Stimulated activated CD4-positive, alpha-beta T cell treated with anti-CD3 and anti-CD28 coated beads, TNF-alpha, amount 100 ng/mL, for 48 hours (primary cell): ENCODE results near the gene OOEP.

Experiments used
- DNase-seq, 3 donors: peaks; one replicate each; pipeline ENCODE4 v3.0.0-alpha.2; 2020; ENCODE audit warnings: low read depth in 3 of 3

Gene OOEP

DNA sequence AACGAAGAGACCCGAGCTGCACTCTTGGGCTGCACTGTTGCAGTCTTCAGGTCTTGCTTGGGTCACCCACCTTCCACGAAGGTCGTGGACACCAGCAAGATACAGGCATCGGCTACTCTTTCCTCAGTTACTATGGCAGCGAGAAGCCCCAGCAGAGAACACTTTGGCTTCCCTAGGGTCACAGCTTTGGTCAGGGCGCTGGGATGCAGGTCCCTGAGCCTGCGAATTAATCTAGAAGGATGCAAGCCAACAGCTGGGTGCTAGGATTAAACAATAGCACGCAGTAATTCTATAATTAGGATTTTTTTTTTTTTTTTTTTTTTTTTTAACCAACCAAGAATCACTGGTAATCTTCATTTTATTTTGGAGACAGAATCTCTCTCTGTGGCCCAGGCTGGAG lies 5.1 kb downstream of the OOEP start:
- no peak for DNase-seq

DNA sequence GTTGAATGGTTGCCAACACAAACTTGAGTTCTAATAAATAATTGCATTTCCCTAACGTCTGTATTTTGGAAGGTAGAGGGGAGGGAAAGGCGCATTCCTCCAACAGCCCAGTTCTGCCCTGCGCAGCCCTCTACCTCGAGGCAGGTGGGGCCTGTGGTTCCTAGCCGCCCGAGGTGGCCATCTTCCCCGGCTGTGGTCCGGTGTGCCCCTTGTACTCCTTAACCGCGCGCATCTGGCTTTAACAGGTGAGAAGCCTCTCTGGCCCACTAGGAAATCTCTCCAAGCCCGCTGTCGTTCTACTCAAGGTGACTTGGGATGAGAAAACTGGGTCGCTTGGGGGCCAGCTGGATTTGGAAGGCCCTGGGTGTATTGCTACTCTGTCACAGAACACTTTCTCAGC lies 5.6 kb downstream of the OOEP start:
- no peak for DNase-seq

DNA sequence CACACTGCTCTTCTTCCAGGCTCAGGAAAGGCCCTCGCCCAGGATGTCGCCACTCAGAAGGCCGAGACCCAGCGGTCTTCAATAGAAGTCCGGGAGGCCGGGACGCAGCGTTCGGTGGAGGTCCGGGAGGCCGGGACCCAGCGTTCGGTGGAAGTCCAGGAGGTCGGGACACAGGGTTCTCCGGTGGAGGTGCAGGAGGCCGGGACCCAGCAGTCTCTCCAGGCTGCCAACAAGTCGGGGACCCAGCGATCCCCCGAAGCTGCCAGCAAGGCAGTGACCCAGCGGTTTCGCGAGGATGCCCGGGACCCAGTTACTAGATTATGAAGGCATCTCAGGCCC lies 6.2 kb downstream of the OOEP start:
- DNase-seq, result no peak

DNA sequence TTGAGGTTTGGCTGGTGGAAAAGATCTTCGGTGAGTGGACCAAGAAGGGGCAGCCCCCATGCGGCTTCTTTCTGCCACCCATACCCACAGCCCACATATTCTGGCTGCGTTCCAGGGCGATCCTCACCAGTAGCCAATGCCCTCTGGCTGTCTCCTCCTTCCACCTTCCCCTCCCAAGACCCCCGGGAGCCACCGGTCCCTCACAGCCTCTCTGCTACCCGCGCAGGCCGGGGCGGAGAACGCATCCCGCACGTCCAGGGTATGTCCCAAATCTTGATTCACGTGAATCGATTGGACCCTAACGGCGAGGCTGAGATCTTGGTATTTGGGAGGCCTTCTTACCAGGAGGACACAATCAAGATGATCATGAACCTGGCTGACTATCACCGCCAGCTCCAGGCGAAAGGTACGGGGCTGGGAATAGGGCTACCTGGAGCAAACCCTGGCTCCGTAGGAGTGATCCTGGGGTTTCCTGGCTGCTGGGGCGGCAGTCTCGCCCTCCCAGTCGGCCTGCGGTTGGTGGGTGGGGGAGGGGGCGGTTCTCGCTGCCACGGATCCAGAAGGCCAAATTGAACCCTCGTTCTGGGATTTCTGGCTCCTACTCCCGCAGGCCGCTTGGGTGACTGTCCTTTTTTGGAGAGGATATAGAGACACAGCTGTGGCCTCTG lies 6.7 kb downstream of the OOEP start:
- DNase-seq, result no peak

DNA sequence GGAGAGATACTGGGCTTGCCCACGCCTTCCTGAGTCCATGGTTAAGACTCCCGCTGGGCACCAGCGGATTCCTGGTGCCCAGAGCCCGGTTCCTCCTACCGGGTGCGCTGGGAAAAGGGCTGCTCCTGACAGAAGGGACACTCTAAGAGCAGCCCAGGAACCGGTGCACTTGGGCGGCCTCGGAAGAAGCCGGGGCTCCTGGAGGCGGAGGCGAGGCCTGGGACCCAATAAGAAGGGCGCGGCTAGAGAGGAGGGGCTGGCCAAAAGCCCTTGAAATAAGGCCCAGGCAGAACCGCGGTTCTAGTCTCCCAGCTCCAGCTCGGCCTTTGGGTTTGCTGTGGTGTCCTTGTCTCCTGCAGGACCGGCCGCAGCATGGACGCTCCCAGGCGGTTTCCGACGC lies 7.3 kb downstream of the OOEP start, which contains the start of gene KHDC3L:
Gene KHDC3L (plus strand): TSS at position 301 of the 400 bp plus-strand sequence. CDS start 72 bp downstream, at position 373.
- DNase-seq, result no peak

DNA sequence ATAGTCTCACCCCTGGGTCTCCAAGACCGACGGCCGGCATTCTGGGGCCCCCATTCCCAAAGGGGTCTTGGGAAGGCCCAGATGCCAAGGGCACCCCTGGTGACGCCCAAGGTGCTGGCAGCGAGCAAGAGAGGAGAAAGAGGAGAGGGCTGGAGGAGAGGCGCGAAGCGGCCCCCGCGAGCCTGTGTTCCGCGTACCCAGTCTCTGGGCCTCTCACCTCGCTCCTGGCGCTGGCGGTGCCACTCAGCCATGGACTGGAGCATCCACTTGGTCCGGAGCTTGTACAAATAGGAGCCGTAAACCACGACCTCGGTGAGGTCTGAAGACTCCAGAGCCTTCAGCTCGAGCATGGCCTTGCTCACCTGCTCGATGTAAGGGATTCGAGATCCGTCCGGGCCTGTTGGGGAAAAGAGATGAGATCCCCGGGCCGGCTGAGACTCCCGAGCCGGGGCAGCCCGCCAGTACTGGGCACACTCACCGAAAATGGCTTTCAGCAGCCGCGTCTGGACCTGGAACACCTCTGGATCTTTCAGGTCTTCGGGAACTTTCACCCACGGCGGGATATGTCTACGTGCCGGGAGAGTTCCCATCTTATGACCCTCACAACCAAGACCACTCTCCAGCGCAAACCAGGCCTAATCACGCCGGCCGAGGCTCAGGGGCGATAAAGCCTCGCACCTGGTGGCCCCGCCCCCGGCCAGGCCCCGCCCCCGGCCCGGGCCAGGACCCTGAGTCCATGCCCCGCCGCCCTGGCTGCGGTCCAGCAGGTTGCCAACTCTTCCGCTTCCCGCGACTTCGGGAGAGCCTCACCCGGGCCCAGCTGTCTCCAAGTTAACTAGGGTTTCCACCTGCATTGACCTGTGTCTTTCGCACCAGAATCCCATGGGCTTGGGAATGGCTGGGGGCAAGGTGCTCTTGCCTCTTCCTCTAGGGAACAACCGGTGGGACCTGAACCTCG lies 15.8 kb downstream of the OOEP start, which contains the start of gene DPPA5:
Gene DPPA5 (minus strand): TSS at position 641 of the 958 bp plus-strand sequence. CDS start 51 bp downstream, at position 590.
- DNase-seq, result no peak

DNA sequence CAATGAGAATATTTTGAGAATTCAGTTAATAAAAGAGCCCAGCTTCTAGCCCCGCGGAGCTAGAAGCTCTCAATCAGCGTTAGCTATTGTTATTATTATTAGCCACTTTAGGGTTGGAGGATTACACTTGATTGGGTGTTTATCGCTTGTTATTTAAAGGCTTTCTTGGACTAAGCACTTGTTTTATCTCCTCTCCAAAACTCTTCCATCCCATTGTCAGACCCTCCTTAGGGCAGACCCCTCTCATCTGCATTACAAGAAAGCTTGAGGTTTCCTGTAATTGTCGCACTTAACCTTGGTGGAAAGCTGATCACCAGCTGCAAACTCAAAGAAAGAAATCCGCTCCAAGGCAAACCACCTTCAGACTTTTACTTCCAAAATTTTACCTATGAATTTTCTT lies 20.4 kb downstream of the OOEP start:
- no peak for DNase-seq

DNA sequence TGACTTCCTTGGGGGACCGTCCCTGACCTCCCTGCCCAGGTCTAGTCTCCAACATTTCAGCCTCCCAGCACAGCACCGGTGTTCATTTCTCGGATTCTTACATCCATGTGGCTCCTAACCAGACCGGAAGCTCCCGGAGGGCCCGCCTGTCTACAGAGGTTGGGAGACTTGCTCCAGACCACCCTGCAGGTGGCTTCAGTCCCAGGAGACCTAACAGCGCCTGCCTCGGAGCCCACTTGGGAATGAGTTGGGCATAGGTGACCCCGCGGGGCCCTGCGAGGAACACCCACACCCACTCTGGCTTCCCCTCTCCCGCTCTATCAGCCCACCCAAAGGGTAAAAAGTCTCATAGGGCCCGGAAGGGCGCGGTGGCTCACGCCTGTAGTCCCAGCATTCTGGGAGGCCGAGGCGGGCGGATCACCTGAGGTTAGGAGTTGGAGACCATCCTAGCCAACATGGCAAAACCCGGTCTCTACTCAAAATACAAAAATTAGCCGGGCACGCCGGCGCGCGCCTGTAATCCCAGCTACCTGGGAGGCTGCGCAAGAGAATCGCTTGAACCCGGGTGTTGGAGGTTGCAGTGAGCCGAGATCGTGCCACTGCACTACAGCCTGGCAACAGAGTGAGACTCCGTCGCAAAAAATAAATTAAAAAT lies 21.0 kb downstream of the OOEP start:
- DNase-seq, result no peak

DNA sequence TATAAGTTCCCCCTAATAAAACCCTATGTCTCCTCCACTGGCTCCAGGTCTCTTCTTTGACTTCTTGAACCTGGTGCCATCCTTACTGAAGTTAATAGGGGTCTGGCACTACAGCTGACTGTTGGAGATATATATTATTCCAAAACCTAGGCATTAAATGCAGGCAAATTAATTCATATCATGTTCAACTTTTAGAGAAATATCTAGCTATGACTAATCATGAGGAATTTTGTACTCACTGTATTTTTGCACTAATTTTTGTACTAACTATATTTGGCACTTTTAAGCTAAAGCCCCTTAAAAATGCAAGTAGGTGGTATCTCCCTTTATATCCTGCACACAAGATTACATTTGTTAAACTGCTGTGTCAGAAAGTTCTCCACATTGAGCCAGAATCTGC lies 26.5 kb downstream of the OOEP start:
- no peak for DNase-seq

DNA sequence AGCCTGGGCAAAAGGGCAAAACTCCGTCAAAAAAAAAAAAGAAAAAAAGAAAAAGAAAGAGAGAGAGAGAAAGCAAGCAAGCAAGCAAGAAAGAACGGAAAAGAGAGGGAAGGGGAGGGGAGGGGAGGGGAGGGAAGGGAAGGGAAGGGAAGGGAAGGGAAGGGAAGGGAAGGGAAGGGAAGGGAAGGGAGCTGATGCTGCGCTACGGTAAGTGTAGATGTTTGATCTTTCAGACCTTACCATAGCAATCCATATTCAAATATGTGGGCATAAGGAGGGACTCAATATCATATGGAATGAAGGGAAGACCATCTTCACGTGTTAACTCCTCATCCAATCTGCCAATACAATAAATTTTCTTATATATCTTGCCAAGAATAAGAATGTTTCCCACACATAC lies 27.5 kb downstream of the OOEP start:
- DNase-seq, result no peak

DNA sequence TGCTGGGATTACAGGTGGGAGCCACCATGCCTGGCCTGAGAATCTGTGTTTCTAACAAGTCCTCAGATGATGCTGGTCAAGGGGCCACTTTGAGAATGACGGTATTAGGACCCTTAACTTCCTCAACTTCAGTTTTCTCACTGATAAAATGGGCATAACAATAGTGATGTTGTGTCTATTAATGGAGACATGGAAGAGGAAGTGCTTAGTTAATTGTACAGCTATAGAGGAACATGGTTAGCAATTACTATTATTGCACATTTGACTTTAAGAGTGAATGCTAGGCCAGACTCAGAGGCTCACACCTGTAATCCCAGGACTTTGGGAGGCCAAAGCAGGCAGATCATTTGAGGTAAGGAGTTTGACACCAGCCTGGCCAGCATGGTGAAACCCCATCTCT lies 28.4 kb downstream of the OOEP start:
- no peak for DNase-seq

DNA sequence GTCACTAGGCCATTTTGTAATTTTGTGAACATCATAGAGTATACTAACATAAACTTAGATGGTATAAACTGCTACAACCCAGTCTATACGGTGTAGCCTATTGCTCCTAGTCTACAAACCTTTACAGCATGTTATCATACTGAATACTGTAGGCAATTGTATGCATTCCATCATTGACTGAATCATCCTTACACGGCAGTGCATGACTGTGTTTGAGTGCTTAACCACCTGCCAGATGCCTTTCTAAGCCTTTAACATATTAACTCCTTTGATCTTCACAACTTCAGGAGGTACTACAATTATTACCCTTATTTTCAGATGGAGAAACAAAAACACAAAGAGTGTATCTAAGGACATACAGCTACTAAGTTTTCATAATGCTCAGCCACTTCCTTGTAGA lies 29.6 kb downstream of the OOEP start:
- no peak for DNase-seq

DNA sequence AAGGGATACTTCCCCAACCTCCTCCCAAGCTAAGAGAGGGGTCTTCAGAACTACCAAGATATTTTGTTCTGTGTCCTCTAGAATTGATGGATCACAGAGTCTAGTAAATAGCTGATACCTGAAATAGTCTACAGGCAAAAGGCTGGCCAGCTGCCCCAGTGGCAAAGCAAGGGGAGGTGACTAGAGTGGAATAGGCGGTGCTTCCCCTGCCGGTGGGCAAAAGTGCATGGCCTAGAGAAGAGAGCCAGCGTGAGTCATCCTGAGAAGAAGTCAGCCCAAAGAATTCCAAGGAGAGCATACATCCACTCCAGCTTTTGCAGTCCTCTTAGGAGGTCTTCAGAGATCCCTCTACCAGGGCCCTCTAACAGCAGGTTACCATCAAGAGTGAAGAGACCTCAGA lies 30.4 kb downstream of the OOEP start:
- no peak for DNase-seq

DNA sequence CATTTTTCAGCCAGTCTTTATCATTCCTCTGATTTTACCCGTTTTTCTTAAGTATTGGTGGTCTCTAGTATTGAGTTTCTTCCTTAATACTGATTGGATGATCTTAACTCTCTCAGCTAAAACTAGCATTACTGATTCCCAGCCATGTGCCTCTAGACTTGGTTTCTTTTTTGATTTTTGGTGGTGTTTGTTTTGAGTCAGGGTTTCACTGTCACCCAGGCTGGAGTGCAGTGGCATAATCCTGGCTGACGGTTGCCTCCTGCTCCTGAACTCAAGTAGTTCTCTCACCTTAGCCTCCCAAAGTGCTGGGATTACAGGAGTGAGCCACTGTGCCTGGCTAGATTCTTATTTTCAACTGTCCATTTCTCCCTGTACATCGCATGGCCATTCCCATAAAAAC lies 40.5 kb downstream of the OOEP start:
- DNase-seq, result no peak

DNA sequence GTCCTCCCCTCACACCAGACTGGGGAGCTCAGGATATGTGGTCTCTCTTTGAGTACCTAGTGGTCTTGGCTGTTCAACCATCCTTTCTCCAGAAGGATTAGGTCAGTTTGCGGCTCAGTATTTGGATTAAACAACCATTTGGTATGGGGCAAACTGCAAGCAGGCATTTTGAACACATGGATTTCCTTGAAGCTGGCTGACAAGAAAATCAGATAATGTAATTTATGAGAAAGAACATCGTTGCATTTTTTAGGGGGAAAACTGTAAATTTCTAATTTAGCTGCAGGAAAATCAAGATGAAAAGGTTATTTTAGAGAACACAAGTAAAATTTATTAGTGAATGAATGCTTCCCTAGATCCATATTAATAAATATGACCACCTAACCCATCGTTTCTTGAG lies 40.9 kb downstream of the OOEP start:
- no peak for DNase-seq

DNA sequence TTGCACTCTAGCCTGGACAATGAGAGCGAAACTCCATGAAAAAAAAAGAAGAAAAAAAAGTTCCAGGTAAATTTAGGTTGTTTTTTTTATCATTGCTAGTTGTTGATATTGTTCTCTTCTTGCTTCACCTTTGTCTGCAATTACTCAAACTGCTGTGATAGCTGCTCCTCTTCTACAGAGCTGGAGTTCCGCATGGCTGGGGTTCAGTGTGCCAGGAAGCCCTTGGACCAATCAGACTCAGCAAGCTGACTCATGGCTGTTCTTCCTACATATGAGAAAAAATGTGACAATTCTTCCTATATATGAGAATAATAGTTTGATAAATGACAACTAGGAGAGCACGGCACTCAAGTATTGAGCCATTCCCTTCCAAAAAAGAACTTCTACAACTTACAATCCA lies 44.0 kb downstream of the OOEP start:
- DNase-seq, result no peak

DNA sequence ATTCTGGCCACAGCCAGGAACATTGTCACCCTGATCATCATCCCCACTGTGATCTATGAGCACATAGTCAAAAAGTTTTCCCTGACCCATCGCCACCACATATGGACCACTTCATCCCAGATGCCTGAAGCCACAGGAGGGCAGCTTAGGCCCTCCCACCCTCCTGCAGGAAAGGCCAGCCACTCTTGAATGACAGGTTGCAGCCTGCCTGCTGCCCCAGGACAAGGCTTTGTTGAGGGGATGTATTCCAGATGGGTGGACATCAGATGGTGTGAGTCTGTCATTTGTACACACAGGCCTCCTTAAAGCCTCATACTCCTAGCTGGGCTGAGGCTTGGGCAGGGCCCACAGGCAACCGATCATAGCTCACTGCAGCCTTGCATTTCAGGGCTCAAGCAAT lies 46.4 kb downstream of the OOEP start:
- DNase-seq, result no peak
